GM12878 (cell line): ENCODE measurements around the gene KLF11. TPM values are rescaled to one million over a fixed set of nuclear protein-coding genes. Genes with fewer than 3 reads are reported as not detected.

ENCODE experiments used
- ATAC-seq: fragments of 200-7000 bp; cut with Tn5 transposase; 3 replicates; pipeline ENCODE4 v1.9.1; 2020; ENCODE audit warnings: mild to moderate bottlenecking, moderate library complexity
- BruUV-seq: library from RNA; stranded (reverse); fragments of 400-500 nt; replicated peaks from 2 replicates; lab custom pipeline; 2021; lab: Mats Ljungman, UMichigan
- CTCF ChIA-PET: fragments of 300-600 bp; sonication (Branson Sonifier 250); formaldehyde crosslinking; extraction: SDS; loops from one replicate; lab custom pipeline; 2021; ENCODE audit warnings: inconsistent platforms; lab: Yijun Ruan, JAX
- POLR2A ChIA-PET: fragments of 350-600 bp; formaldehyde crosslinking; extraction: SDS; loops from one replicate; lab custom pipeline; 2021; ENCODE audit warnings: inconsistent platforms; lab: Charles Lee
- RAD21 ChIA-PET: fragments of 300-600 bp; sonication (Branson Sonifier 250); formaldehyde crosslinking; loops from one replicate; lab custom pipeline; 2023; ENCODE audit warnings: antibody characterized with exemption; ENCODE audit not compliant: unreplicated experiment; lab: Charles Lee
- SMC1A ChIA-PET: fragments of 300-600 bp; sonication (Branson Sonifier 250); formaldehyde crosslinking; loops from one replicate; lab custom pipeline; 2023; ENCODE audit not compliant: unreplicated experiment, uncharacterized antibody; lab: Charles Lee
- DNase-seq: peaks from one replicate; pipeline ENCODE4 v3.0.0-alpha.2; 2011; ENCODE audit warnings: low read depth, low spot score
- FAIRE-seq: peaks from 3 replicates; lab custom pipeline; 2011; peaks lifted over from hg19 to GRCh38; lab: Jason Lieb, UNC
- H2AFZ ChIP-seq: 2 replicates; pipeline ENCODE4 v1.6.0; 2011; ENCODE audit warnings: low read depth, low read length, control low read depth; ENCODE audit not compliant: control insufficient read depth
- H3K27ac ChIP-seq: 2 replicates; pipeline ENCODE4 v1.5.1; 2011; ENCODE audit warnings: control low read depth; ENCODE audit not compliant: control insufficient read depth, insufficient read depth
- H3K27me3 ChIP-seq, 2 experiments: replicated peaks in 1 of 2; 2 replicates each; pipeline versions ENCODE4 v1.6.0 to v1.6.1; 2011; ENCODE audit warnings: low read length in 1 of 2; ENCODE audit not compliant: control insufficient read depth in 2 of 2, insufficient read depth in 2 of 2
- H3K36me3 ChIP-seq, 2 experiments: 2 replicates each; pipeline ENCODE4 v1.5.1; 2011; ENCODE audit warnings: low read length in 1 of 2; ENCODE audit not compliant: control insufficient read depth in 2 of 2, insufficient read depth in 2 of 2
- H3K4me1 ChIP-seq: 2 replicates; pipeline ENCODE4 v1.6.1; 2011; ENCODE audit warnings: mild to moderate bottlenecking, low read length, moderate library complexity, mixed read lengths; ENCODE audit not compliant: control insufficient read depth, insufficient read depth
- H3K4me2 ChIP-seq: 2 replicates; pipeline ENCODE4 v1.6.0; 2011; ENCODE audit warnings: control low read depth; ENCODE audit not compliant: control insufficient read depth, insufficient read depth
- H3K4me3 ChIP-seq: fragments of 200-600 bp; sonication (generic); 2 replicates; pipeline ENCODE4 v1.5.1; 2016
- H3K79me2 ChIP-seq: 2 replicates; pipeline ENCODE4 v1.6.0; 2011; ENCODE audit warnings: low read length; ENCODE audit not compliant: control insufficient read depth, insufficient read depth
- H3K9ac ChIP-seq: 2 replicates; pipeline ENCODE4 v1.8.0; 2011; ENCODE audit warnings: low read length, control low read depth, mixed read lengths; ENCODE audit not compliant: control insufficient read depth, insufficient read depth
- H3K9me3 ChIP-seq: replicated peaks from 3 replicates; pipeline ENCODE4 v1.5.1; 2011; ENCODE audit warnings: mild to moderate bottlenecking, low read length; ENCODE audit not compliant: control insufficient read depth, insufficient read depth
- H4K20me1 ChIP-seq: 2 replicates; pipeline ENCODE4 v1.6.0; 2011; ENCODE audit not compliant: control insufficient read depth, insufficient read depth
- EGR1 ChIP-seq, 2 experiments: IDR thresholded peaks; 1 replicate in 1 of 2; 2 replicates in 1 of 2; pipeline ENCODE4 v1.6.1; 2011 to 2012; ENCODE audit warnings: low read depth in 2 of 2, low read length in 2 of 2, borderline replicate concordance in 1 of 2, mild to moderate bottlenecking in 1 of 2, moderate library complexity in 1 of 2
- MEF2B ChIP-seq: fragments of 450-650 bp; IDR thresholded peaks from 2 replicates; pipeline ENCODE4 v1.6.1; 2018; ENCODE audit warnings: mild to moderate bottlenecking, moderate library complexity; ENCODE audit not compliant: partially characterized antibody, poor library complexity, severe bottlenecking
- POLR2A ChIP-seq: IDR thresholded peaks from 2 replicates; pipeline ENCODE4 v1.6.1; 2011; ENCODE audit warnings: low read depth, mild to moderate bottlenecking, low read length
- STAT1 ChIP-seq: fragments of 450-650 bp; conservative IDR thresholded peaks from 2 replicates; pipeline ENCODE4 v1.6.1; 2014; ENCODE audit warnings: antibody characterized with exemption, mild to moderate bottlenecking
- TARDBP ChIP-seq: IDR thresholded peaks from 2 replicates; pipeline ENCODE4 v1.6.1; 2016; ENCODE audit warnings: borderline replicate concordance
- WRNIP1 ChIP-seq: IDR thresholded peaks from 2 replicates; pipeline ENCODE4 v1.6.1; 2011; ENCODE audit warnings: low read depth, low read length, improper control_type of control experiment, borderline replicate concordance
- YBX1 ChIP-seq: fragments of 450-650 bp; IDR thresholded peaks from 2 replicates; pipeline ENCODE4 v1.6.1; 2016; ENCODE audit warnings: antibody characterized with exemption
- ZBTB40 ChIP-seq: fragments of 450-650 bp; IDR thresholded peaks from 2 replicates; pipeline ENCODE4 v1.6.1; 2016; ENCODE audit warnings: mild to moderate bottlenecking, moderate library complexity, borderline replicate concordance
- ZNF207 ChIP-seq: fragments of 450-650 bp; IDR thresholded peaks from 2 replicates; pipeline ENCODE4 v1.6.1; 2014; ENCODE audit warnings: antibody characterized with exemption, mild to moderate bottlenecking, borderline replicate concordance
- ZZZ3 ChIP-seq: IDR thresholded peaks from 2 replicates; pipeline ENCODE4 v1.6.1; 2011; ENCODE audit warnings: low read depth; ENCODE audit not compliant: control insufficient read depth, insufficient read length
- WGBS: methylation state at CpG from one replicate; pipeline ENCODE4 v1.1.6; 2016; ENCODE audit warnings: low lambda C conversion rate; ENCODE audit not compliant: insufficient replicate concordance, insufficient coverage; ENCODE audit errors: missing lambda C conversion rate; 5-methylcytosine and 5-hydroxymethylcytosine counted together
- in situ Hi-C: fragments of 300-500 bp; cut with MboI; formaldehyde crosslinking; loops from 9 replicates; pipeline ENCODE4 v1.14.3; 2018; ENCODE audit warnings: mixed read lengths
- intact Hi-C: fragments of 100-400 bp; cut with micrococcal nuclease; formaldehyde crosslinking; loops from one replicate; pipeline ENCODE4 v1.14.2; 2022; ENCODE audit not compliant: unreplicated experiment
- polyA plus RNA-seq, 11 experiments: library from polyadenylated mRNA; depleted of rRNA in 4 of 11; unstranded in 6 of 11; stranded (reverse) in 5 of 11; fragments of >200 nt; fragmentation: Nextera tagmentation in 4 of 11; fragmentation: Illumina TruSeq in 1 of 11; extraction: Ambion mirVana in 4 of 11; extraction: Trizol in 1 of 11; gene quantifications; 1 replicate in 1 of 11; 2 replicates in 10 of 11; pipeline versions ENCODE4 v1.2.1 to v1.2.3, GENCODE V29; 2011 to 2016; ENCODE audit warnings: inconsistent platforms in 2 of 11, missing spikeins in 2 of 11, low read depth in 1 of 11
- total RNA-seq, 4 experiments: library from RNA; depleted of rRNA in 3 of 4; stranded (reverse); fragments of >200 nt in 3 of 4; fragmentation: Illumina TruSeq in 1 of 4; extraction: Trizol in 1 of 4; gene quantifications; 2 replicates each; pipeline versions ENCODE4 v1.2.1 to v1.2.3, GENCODE V29; 2013 to 2021
- TF ChIP-seq, protein P1 (sequence below): fragments of 450-650 bp; IDR thresholded peaks from 2 replicates; pipeline ENCODE4 v1.6.1; 2016; ENCODE audit warnings: mild to moderate bottlenecking
- TF ChIP-seq, protein P2 (sequence below): IDR thresholded peaks from 2 replicates; pipeline ENCODE4 v1.6.1; 2012; ENCODE audit warnings: improper control_type of control experiment, low read depth, low read length; ENCODE audit not compliant: insufficient replicate concordance

Gene KLF11
- total and polyA plus RNA-seq, 10 of the 15 experiments (the other 5 are each of a cell fraction or from before 2014, with no cell fraction given) = 0.03 to 0.54 (median 0.14) TPM; not detected in 1

DNA sequence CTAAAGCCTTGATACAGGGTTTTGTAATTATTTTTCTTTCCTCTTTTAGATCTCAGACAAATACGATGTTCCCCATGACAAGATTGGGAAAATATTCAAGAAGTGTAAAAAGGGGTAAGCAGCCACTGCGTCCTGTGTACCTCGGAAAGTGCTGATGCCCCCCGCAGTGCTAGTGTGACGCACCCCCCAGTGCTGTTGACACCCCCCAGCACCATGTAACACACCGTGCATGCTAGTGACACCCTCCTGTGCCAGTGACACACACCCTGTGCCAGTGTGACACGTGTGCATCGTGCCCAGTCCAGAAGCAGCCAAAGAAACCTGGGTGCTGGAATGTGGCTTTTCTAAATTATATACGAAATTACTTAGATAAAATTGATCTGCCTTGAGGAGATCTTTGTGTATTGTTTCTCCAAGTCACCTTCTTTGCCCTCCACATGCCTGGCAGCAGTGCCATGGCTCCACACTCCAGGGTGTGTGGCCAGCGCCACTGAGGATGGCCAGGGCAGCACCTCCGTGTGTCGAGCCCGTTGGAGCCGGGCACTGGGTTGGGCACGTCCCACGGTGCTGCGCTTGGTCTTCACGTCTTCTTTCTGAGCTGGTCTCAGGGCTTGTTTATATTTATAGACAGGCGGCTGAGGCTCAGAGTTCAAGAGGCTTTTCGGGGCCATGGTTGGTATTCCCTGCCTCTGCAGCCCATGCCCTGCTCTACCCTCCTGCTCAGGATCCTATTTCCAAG, 44.3 kb upstream of the KLF11 start:
- Histone ChIP-seq H3K79me2 (no peaks in the 10 kb centered on the region), H3K4me2 (no peak overlapping the region), H3K4me1 (no peaks in the 10 kb centered on the region), H3K9ac (no peak overlapping the region), H3K36me3 (no peaks in the 10 kb centered on the region), H3K9me3 (no peaks in the 10 kb centered on the region), H3K27me3 (no peaks in the 10 kb centered on the region), H2AFZ (no peak overlapping the region), H4K20me1 (no peaks in the 10 kb centered on the region), H3K4me3 (no peak overlapping the region), H3K27ac (no peak overlapping the region)
- ATAC-seq = no peak
- ChIA-PET CTCF (interaction anchor here (0.6 kb wide), 1 partner anchor 15 kb away, joined by 6 read pairs; no protein-coding TSS in a partner anchor), POLR2A (no interaction called here), RAD21 (no interaction called here), SMC1A (interaction anchor here (1.0 kb wide), 1 partner anchor 12 kb away, joined by 3 read pairs; no protein-coding TSS in a partner anchor)
- intact Hi-C loops (no loop called here), in situ Hi-C loops (no loop called here)
- no peak for FAIRE-seq
- DNase-seq = no peak
- BruUV-seq = no TSS peak
- TF ChIP-seq STAT1 (no peak), ZNF207 (no peak), YBX1 (no peak), TARDBP (no peak), MEF2B (no peak), POLR2A (no peak), EGR1 (IDR thresholded peaks at IDR 0.05; ENCODE audit: borderline replicate concordance in 1 of 2, low read depth in 2 of 2, low read length in 2 of 2) (no peak), ZZZ3 (no peak), ZBTB40 (no peak), WRNIP1 (no peak)
- TF ChIP-seq, protein P1, sequence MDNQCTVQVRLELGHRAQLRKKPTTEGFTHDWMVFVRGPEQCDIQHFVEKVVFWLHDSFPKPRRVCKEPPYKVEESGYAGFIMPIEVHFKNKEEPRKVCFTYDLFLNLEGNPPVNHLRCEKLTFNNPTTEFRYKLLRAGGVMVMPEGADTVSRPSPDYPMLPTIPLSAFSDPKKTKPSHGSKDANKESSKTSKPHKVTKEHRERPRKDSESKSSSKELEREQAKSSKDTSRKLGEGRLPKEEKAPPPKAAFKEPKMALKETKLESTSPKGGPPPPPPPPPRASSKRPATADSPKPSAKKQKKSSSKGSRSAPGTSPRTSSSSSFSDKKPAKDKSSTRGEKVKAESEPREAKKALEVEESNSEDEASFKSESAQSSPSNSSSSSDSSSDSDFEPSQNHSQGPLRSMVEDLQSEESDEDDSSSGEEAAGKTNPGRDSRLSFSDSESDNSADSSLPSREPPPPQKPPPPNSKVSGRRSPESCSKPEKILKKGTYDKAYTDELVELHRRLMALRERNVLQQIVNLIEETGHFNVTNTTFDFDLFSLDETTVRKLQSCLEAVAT = no peak
- TF ChIP-seq, protein P2, sequence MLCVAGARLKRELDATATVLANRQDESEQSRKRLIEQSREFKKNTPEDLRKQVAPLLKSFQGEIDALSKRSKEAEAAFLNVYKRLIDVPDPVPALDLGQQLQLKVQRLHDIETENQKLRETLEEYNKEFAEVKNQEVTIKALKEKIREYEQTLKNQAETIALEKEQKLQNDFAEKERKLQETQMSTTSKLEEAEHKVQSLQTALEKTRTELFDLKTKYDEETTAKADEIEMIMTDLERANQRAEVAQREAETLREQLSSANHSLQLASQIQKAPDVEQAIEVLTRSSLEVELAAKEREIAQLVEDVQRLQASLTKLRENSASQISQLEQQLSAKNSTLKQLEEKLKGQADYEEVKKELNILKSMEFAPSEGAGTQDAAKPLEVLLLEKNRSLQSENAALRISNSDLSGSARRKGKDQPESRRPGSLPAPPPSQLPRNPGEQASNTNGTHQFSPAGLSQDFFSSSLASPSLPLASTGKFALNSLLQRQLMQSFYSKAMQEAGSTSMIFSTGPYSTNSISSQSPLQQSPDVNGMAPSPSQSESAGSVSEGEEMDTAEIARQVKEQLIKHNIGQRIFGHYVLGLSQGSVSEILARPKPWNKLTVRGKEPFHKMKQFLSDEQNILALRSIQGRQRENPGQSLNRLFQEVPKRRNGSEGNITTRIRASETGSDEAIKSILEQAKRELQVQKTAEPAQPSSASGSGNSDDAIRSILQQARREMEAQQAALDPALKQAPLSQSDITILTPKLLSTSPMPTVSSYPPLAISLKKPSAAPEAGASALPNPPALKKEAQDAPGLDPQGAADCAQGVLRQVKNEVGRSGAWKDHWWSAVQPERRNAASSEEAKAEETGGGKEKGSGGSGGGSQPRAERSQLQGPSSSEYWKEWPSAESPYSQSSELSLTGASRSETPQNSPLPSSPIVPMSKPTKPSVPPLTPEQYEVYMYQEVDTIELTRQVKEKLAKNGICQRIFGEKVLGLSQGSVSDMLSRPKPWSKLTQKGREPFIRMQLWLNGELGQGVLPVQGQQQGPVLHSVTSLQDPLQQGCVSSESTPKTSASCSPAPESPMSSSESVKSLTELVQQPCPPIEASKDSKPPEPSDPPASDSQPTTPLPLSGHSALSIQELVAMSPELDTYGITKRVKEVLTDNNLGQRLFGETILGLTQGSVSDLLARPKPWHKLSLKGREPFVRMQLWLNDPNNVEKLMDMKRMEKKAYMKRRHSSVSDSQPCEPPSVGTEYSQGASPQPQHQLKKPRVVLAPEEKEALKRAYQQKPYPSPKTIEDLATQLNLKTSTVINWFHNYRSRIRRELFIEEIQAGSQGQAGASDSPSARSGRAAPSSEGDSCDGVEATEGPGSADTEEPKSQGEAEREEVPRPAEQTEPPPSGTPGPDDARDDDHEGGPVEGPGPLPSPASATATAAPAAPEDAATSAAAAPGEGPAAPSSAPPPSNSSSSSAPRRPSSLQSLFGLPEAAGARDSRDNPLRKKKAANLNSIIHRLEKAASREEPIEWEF = no peak
- 71% methylated on average over 20 of the region's 20 CpGs for WGBS
